ENCODE data around the gene CIBAR2.

Gene CIBAR2

DNA sequence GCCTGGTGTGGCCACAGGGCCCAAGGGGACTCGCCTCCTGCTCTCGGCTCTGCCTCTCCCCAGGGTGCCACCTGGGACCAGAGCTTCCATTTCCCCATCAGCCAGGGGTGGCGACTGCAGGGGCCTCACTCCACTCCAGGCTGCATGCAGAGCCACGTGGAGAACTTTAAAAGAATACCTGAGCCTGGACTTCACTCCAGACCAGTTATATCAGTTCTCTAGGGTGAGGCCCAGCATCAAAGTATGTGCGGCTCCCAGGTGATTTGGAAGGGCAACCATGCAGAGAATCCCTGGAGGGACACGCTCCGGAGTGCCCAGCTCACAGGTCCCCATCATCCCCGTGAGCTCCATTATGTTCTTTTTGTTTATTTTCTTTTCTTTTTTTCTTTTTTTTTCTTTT lies 44.8 kb downstream of the CIBAR2 start:
- Histone ChIP-seq H3K27ac (ENCODE audit: low read length, poor library complexity, severe bottlenecking) (no peak overlapping the region), H3K4me3 (ENCODE audit: insufficient read depth in 1 of 2, low read depth in 1 of 2, low read length in 2 of 2) (no peak overlapping the region), H3K36me3 (ENCODE audit: control insufficient read depth in 1 of 2, insufficient read depth in 2 of 2, low read depth in 1 of 2, low read length in 2 of 2) (peaks cover 26 to 46% of the 10 kb centered on the region in 2 experiments), H3K4me2 (ENCODE audit: low read length, poor library complexity, severe bottlenecking) (no peak overlapping the region), H2AFZ (ENCODE audit: low read depth, low read length) (no peak overlapping the region), H3K79me1 (replicated peaks; ENCODE audit: low read length, poor library complexity, severe bottlenecking) (peaks cover 1% of the 10 kb centered on the region), H3K27me3 (ENCODE audit: control insufficient read depth in 1 of 2, insufficient read depth in 1 of 2, low read length in 2 of 2) (no peaks in the 10 kb centered on the region), H3K4me1 (ENCODE audit: control insufficient read depth, insufficient read depth, low read depth, low read length) (peaks cover 3% of the 10 kb centered on the region), H2BK120ac (ENCODE audit: low read depth, low read length) (no peak overlapping the region), H3K14ac (ENCODE audit: low read length in 2 of 2) (no peak overlapping the region), H2AK5ac (ENCODE audit: low read length, severe bottlenecking) (no peak overlapping the region), H2BK15ac (ENCODE audit: low read depth, poor library complexity, severe bottlenecking) (no peak overlapping the region), H4K91ac (ENCODE audit: low read length) (no peak overlapping the region), H3K18ac (ENCODE audit: low read depth in 1 of 2, low read length in 2 of 2) (no peak overlapping the region), H2BK12ac (ENCODE audit: low read length in 2 of 2) (no peak overlapping the region), H3K4ac (ENCODE audit: low read depth in 1 of 2, low read length in 2 of 2) (no peak overlapping the region), H3K23ac (ENCODE audit: low read length in 2 of 2) (no peak overlapping the region), H3K9me3 (ENCODE audit: control insufficient read depth, low read length) (no peaks in the 10 kb centered on the region), H4K8ac (ENCODE audit: low read length) (no peak overlapping the region), H2BK5ac (ENCODE audit: low read depth, low read length, poor library complexity, severe bottlenecking) (no peak overlapping the region), H3K9ac (ENCODE audit: low read length) (no peak overlapping the region)
- WGBS, result 93% methylated on average over 5 of the region's 8 CpGs
- no peak for DNase-seq

DNA sequence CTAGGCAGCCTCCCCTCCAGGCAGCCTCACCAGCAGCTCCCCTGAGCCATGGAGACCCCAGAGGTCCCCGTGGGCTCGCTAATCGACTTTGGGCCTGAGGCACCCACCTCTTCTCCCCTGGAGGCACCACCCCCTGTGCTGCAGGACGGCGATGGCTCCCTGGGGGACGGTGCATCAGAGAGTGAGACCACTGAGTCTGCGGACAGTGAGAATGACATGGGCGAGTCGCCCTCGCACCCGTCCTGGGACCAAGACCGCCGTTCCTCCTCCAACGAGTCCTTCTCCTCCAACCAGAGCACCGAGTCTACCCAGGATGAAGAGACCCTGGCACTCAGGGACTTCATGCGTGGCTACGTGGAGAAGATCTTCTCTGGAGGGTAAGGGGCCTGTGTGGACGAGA lies 45.2 kb downstream of the CIBAR2 start:
- no peak overlapping the region for H3K4ac ChIP-seq (ENCODE audit: low read depth in 1 of 2, low read length in 2 of 2)
- no peak overlapping the region for H3K14ac ChIP-seq (ENCODE audit: low read length in 2 of 2)
- no peak overlapping the region for H3K9ac ChIP-seq (ENCODE audit: low read length)
- WGBS, result 93% methylated on average over 18 of the region's 18 CpGs
- H3K23ac ChIP-seq (ENCODE audit: low read length in 2 of 2), result no peak overlapping the region
- H4K91ac ChIP-seq (ENCODE audit: low read length), result no peak overlapping the region
- H2BK15ac ChIP-seq (ENCODE audit: low read depth, poor library complexity, severe bottlenecking), result no peak overlapping the region
- H3K4me3 ChIP-seq (ENCODE audit: insufficient read depth in 1 of 2, low read depth in 1 of 2, low read length in 2 of 2), result no peak overlapping the region
- H3K79me1 ChIP-seq (replicated peaks; ENCODE audit: low read length, poor library complexity, severe bottlenecking), result peaks cover 1% of the 10 kb centered on the region
- DNase-seq, result no peak
- H3K36me3 ChIP-seq (ENCODE audit: control insufficient read depth in 1 of 2, insufficient read depth in 2 of 2, low read depth in 1 of 2, low read length in 2 of 2), result peaks cover 26 to 46% of the 10 kb centered on the region in 2 experiments
- no peak overlapping the region for H4K8ac ChIP-seq (ENCODE audit: low read length)
- peaks cover 3% of the 10 kb centered on the region for H3K4me1 ChIP-seq (ENCODE audit: control insufficient read depth, insufficient read depth, low read depth, low read length)
- H3K27ac ChIP-seq (ENCODE audit: low read length, poor library complexity, severe bottlenecking), result no peak overlapping the region
- H3K9me3 ChIP-seq (ENCODE audit: control insufficient read depth, low read length), result no peaks in the 10 kb centered on the region
- no peak overlapping the region for H3K18ac ChIP-seq (ENCODE audit: low read depth in 1 of 2, low read length in 2 of 2)
- H2BK120ac ChIP-seq (ENCODE audit: low read depth, low read length), result no peak overlapping the region
- no peak overlapping the region for H2BK12ac ChIP-seq (ENCODE audit: low read length in 2 of 2)
- H3K4me2 ChIP-seq (ENCODE audit: low read length, poor library complexity, severe bottlenecking), result no peak overlapping the region
- H3K27me3 ChIP-seq (ENCODE audit: control insufficient read depth in 1 of 2, insufficient read depth in 1 of 2, low read length in 2 of 2), result no peaks in the 10 kb centered on the region
- H2BK5ac ChIP-seq (ENCODE audit: low read depth, low read length, poor library complexity, severe bottlenecking), result no peak overlapping the region
- no peak overlapping the region for H2AK5ac ChIP-seq (ENCODE audit: low read length, severe bottlenecking)
- no peak overlapping the region for H2AFZ ChIP-seq (ENCODE audit: low read depth, low read length)

DNA sequence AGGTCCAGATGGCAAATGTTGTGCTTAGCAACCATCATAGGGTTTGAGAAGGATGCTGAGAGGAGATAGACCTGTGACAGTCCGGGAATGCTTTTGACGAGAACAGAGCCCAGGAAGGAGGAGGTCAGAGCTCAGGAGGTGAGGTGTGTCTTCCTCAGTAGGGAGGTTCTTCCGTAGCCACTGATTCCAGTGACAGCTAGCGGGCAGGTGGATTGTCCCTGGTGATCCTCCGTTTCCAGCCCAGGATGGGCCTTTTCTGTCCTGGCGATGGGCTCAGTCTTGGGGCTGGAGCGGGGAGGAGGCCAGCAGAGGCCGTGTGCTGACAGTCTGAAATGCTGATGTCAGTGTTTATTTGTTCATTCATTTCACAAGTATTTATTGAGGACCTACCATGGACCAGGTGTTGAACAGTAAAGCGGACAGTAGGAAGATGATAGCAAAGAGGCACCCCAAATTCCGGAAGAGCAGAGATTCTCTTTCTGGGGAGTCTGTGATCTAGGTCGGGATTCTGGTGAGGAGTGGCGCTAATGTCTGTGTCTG lies 45.9 kb downstream of the CIBAR2 start:
- Histone ChIP-seq H4K91ac (ENCODE audit: low read length) (no peak overlapping the region), H3K27me3 (ENCODE audit: control insufficient read depth in 1 of 2, insufficient read depth in 1 of 2, low read length in 2 of 2) (no peaks in the 10 kb centered on the region), H2BK12ac (ENCODE audit: low read length in 2 of 2) (no peak overlapping the region), H3K4ac (ENCODE audit: low read depth in 1 of 2, low read length in 2 of 2) (no peak overlapping the region), H3K9ac (ENCODE audit: low read length) (no peak overlapping the region), H2BK5ac (ENCODE audit: low read depth, low read length, poor library complexity, severe bottlenecking) (no peak overlapping the region), H3K4me3 (ENCODE audit: insufficient read depth in 1 of 2, low read depth in 1 of 2, low read length in 2 of 2) (no peak overlapping the region), H3K36me3 (ENCODE audit: control insufficient read depth in 1 of 2, insufficient read depth in 2 of 2, low read depth in 1 of 2, low read length in 2 of 2) (peaks cover 26 to 42% of the 10 kb centered on the region in 2 experiments), H3K27ac (ENCODE audit: low read length, poor library complexity, severe bottlenecking) (no peak overlapping the region), H3K23ac (ENCODE audit: low read length in 2 of 2) (no peak overlapping the region), H2BK120ac (ENCODE audit: low read depth, low read length) (no peak overlapping the region), H2AFZ (ENCODE audit: low read depth, low read length) (no peak overlapping the region), H3K4me2 (ENCODE audit: low read length, poor library complexity, severe bottlenecking) (no peak overlapping the region), H2BK15ac (ENCODE audit: low read depth, poor library complexity, severe bottlenecking) (no peak overlapping the region), H3K79me1 (replicated peaks; ENCODE audit: low read length, poor library complexity, severe bottlenecking) (peaks cover 1% of the 10 kb centered on the region), H3K14ac (ENCODE audit: low read length in 2 of 2) (no peak overlapping the region), H3K4me1 (ENCODE audit: control insufficient read depth, insufficient read depth, low read depth, low read length) (peaks cover 3% of the 10 kb centered on the region), H2AK5ac (ENCODE audit: low read length, severe bottlenecking) (no peak overlapping the region), H3K9me3 (ENCODE audit: control insufficient read depth, low read length) (no peaks in the 10 kb centered on the region), H3K18ac (ENCODE audit: low read depth in 1 of 2, low read length in 2 of 2) (no peak overlapping the region), H4K8ac (ENCODE audit: low read length) (no peak overlapping the region)
- DNase-seq, result no peak
- WGBS, result 93% methylated on average over 11 of the region's 12 CpGs

DNA sequence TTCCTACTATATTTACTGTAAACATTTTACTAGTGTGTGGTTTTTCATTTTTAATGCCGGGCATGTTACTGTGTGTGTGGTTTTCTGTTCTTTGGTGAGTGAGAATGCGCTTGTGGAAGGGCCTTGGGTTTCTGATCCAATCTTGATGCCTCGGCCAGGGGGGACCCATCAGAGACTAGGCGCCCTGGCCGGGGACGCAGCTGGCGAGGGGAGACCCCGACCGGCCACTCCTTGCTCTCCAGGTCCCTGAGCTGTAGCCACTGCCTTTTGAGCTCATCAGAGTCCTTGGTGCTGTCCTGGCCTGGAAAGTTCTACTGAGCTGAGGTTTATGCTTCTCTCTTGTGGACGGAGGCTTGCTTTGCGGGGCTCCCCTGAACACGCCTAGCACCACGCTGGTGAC lies 47.2 kb downstream of the CIBAR2 start:
- Histone ChIP-seq H3K9me3 (ENCODE audit: control insufficient read depth, low read length) (no peaks in the 10 kb centered on the region), H2BK120ac (ENCODE audit: low read depth, low read length) (no peak overlapping the region), H3K14ac (ENCODE audit: low read length in 2 of 2) (no peak overlapping the region), H3K4ac (ENCODE audit: low read depth in 1 of 2, low read length in 2 of 2) (no peak overlapping the region), H3K18ac (ENCODE audit: low read depth in 1 of 2, low read length in 2 of 2) (no peak overlapping the region), H2AFZ (ENCODE audit: low read depth, low read length) (no peak overlapping the region), H3K23ac (ENCODE audit: low read length in 2 of 2) (no peak overlapping the region), H3K4me2 (ENCODE audit: low read length, poor library complexity, severe bottlenecking) (no peak overlapping the region), H3K27me3 (ENCODE audit: control insufficient read depth in 1 of 2, insufficient read depth in 1 of 2, low read length in 2 of 2) (no peaks in the 10 kb centered on the region), H3K36me3 (ENCODE audit: control insufficient read depth in 1 of 2, insufficient read depth in 2 of 2, low read depth in 1 of 2, low read length in 2 of 2) (peaks cover 22 to 33% of the 10 kb centered on the region in 2 experiments), H3K4me3 (ENCODE audit: insufficient read depth in 1 of 2, low read depth in 1 of 2, low read length in 2 of 2) (no peak overlapping the region), H2AK5ac (ENCODE audit: low read length, severe bottlenecking) (no peak overlapping the region), H2BK5ac (ENCODE audit: low read depth, low read length, poor library complexity, severe bottlenecking) (no peak overlapping the region), H4K8ac (ENCODE audit: low read length) (no peak overlapping the region), H2BK15ac (ENCODE audit: low read depth, poor library complexity, severe bottlenecking) (no peak overlapping the region), H3K4me1 (ENCODE audit: control insufficient read depth, insufficient read depth, low read depth, low read length) (peaks cover 3% of the 10 kb centered on the region), H3K9ac (ENCODE audit: low read length) (no peak overlapping the region), H3K79me1 (replicated peaks; ENCODE audit: low read length, poor library complexity, severe bottlenecking) (peaks cover 1% of the 10 kb centered on the region), H3K27ac (ENCODE audit: low read length, poor library complexity, severe bottlenecking) (no peak overlapping the region), H2BK12ac (ENCODE audit: low read length in 2 of 2) (no peak overlapping the region), H4K91ac (ENCODE audit: low read length) (no peak overlapping the region)
- no peak for DNase-seq
- WGBS, result 92% methylated on average over 13 of the region's 13 CpGs
